ENCODE data around the gene ADCY5.

GRCh38 chr3:123347691-123348264 is 101.1 kb downstream of the ADCY5 start:
- TF ChIP-seq CTCF (IDR thresholded peaks at IDR 0.05; ENCODE audit: low read depth, low read length, missing input control), result no peak
- no peak for TF ChIP-seq MAX (IDR thresholded peaks at IDR 0.05)
- no peak for TF ChIP-seq YY1 (IDR thresholded peaks at IDR 0.05)
- no peak for TF ChIP-seq TAF1 (conservative IDR thresholded peaks at IDR 0.05)
- no peak for TF ChIP-seq JUND (IDR thresholded peaks at IDR 0.05)
- TF ChIP-seq, protein P1, sequence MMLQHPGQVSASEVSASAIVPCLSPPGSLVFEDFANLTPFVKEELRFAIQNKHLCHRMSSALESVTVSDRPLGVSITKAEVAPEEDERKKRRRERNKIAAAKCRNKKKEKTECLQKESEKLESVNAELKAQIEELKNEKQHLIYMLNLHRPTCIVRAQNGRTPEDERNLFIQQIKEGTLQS (IDR thresholded peaks at IDR 0.05), result no peak
- TF ChIP-seq RAD21 (IDR thresholded peaks at IDR 0.05), result no peak
- TF ChIP-seq, protein P2, sequence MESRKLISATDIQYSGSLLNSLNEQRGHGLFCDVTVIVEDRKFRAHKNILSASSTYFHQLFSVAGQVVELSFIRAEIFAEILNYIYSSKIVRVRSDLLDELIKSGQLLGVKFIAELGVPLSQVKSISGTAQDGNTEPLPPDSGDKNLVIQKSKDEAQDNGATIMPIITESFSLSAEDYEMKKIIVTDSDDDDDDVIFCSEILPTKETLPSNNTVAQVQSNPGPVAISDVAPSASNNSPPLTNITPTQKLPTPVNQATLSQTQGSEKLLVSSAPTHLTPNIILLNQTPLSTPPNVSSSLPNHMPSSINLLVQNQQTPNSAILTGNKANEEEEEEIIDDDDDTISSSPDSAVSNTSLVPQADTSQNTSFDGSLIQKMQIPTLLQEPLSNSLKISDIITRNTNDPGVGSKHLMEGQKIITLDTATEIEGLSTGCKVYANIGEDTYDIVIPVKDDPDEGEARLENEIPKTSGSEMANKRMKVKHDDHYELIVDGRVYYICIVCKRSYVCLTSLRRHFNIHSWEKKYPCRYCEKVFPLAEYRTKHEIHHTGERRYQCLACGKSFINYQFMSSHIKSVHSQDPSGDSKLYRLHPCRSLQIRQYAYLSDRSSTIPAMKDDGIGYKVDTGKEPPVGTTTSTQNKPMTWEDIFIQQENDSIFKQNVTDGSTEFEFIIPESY (IDR thresholded peaks at IDR 0.05), result no peak
- TF ChIP-seq GABPA (IDR thresholded peaks at IDR 0.05 in 1 of 2, conservative IDR thresholded peaks at IDR 0.05 in 1 of 2), result no peak
- no peak for TF ChIP-seq REST (IDR thresholded peaks at IDR 0.05)
- TF ChIP-seq SP1 (IDR thresholded peaks at IDR 0.05), result no peak
- TF ChIP-seq FOXA2 (IDR thresholded peaks at IDR 0.05), result no peak

Measured in liver (tissue), 3 donors.